ENCODE data around the gene CDK5R2. TPM values are rescaled to one million over a fixed set of nuclear protein-coding genes. Genes with fewer than 3 reads are reported as not detected.

The CDK5R2 gene
- total RNA-seq, 1 experiment from 2014 or later: 0.44 TPM

DNA sequence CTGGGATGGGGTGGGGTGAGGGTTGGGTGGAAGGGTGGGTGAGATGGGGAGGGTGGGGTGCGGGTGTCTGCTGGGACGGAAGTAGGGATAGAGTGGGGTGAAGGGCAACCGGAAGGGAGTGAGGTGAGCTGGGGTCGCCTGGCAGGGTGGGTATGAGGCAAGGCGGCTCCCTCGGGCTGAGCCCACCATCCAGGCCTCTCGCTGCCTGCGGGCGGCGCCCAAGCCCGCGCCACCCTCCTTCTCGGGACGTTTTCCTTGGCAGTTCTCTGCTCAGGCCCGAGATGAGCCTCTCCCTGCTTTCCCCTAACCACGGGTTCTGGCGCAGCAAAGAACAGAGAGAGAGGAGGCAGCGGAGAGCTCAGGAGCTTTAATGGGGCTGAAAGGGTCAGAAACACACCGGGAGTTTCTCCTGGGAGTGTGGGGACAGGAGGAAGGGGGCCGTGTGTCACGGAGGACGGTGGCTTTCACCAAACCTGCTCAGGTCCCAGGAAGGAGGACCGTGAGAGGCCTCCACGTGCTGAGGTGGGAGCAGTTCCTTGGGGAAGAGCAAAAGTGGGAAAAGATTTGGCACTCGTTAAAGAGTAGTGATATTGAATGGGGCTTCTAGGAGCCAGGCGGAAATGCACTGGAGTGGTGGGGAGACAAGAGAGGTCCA lies 21.4 kb downstream of the CDK5R2 start:
- H2AFZ ChIP-seq (ENCODE audit: low read depth, low read length, poor library complexity, severe bottlenecking): no peak overlapping the region
- H3K27me3 ChIP-seq (ENCODE audit: insufficient read depth, low read length): no peaks in the 10 kb centered on the region
- TF ChIP-seq, protein P1, sequence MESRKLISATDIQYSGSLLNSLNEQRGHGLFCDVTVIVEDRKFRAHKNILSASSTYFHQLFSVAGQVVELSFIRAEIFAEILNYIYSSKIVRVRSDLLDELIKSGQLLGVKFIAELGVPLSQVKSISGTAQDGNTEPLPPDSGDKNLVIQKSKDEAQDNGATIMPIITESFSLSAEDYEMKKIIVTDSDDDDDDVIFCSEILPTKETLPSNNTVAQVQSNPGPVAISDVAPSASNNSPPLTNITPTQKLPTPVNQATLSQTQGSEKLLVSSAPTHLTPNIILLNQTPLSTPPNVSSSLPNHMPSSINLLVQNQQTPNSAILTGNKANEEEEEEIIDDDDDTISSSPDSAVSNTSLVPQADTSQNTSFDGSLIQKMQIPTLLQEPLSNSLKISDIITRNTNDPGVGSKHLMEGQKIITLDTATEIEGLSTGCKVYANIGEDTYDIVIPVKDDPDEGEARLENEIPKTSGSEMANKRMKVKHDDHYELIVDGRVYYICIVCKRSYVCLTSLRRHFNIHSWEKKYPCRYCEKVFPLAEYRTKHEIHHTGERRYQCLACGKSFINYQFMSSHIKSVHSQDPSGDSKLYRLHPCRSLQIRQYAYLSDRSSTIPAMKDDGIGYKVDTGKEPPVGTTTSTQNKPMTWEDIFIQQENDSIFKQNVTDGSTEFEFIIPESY (IDR thresholded peaks at IDR 0.05; ENCODE audit: extremely low read depth, insufficient replicate concordance, low read length): no peak
- TF ChIP-seq ATF3 (IDR thresholded peaks at IDR 0.05) (no peak), ELF1 (IDR thresholded peaks at IDR 0.05; ENCODE audit: borderline replicate concordance, low read depth) (no peak), SRF (IDR thresholded peaks at IDR 0.05; ENCODE audit: low read depth) (no peak)
- TF ChIP-seq, protein P2, sequence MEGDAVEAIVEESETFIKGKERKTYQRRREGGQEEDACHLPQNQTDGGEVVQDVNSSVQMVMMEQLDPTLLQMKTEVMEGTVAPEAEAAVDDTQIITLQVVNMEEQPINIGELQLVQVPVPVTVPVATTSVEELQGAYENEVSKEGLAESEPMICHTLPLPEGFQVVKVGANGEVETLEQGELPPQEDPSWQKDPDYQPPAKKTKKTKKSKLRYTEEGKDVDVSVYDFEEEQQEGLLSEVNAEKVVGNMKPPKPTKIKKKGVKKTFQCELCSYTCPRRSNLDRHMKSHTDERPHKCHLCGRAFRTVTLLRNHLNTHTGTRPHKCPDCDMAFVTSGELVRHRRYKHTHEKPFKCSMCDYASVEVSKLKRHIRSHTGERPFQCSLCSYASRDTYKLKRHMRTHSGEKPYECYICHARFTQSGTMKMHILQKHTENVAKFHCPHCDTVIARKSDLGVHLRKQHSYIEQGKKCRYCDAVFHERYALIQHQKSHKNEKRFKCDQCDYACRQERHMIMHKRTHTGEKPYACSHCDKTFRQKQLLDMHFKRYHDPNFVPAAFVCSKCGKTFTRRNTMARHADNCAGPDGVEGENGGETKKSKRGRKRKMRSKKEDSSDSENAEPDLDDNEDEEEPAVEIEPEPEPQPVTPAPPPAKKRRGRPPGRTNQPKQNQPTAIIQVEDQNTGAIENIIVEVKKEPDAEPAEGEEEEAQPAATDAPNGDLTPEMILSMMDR (IDR thresholded peaks at IDR 0.05 in 2 of 3, conservative IDR thresholded peaks at IDR 0.05 in 1 of 3; ENCODE audit: borderline replicate concordance in 1 of 3, insufficient read depth in 1 of 3, low read depth in 2 of 3, low read length in 2 of 3): no peak
- H3K4me1 ChIP-seq (ENCODE audit: control insufficient read depth in 1 of 2, insufficient read depth in 2 of 2, low read length in 2 of 2): peaks cover 0 to 10% of the 10 kb centered on the region in 2 experiments; a peak in 1 of 4 replicates
- no peak overlapping the region for H3K9ac ChIP-seq (ENCODE audit: low read length)
- DNase-seq (ENCODE audit: low read depth, low spot score): no peak
- BruUV-seq (replicated peaks): no TSS peak
- no peak overlapping the region for H3K27ac ChIP-seq (ENCODE audit: low read depth, low read length)
- intact Hi-C loops (cut with micrococcal nuclease): loop anchor here (2.0 kb wide), 1 partner anchor 104 kb away; no protein-coding TSS in a partner anchor
- no peaks in the 10 kb centered on the region for H4K20me1 ChIP-seq (ENCODE audit: insufficient read depth)
- H3K9me3 ChIP-seq (ENCODE audit: control insufficient read depth in 1 of 2, insufficient read depth in 1 of 2, low read depth in 1 of 2, low read length in 2 of 2): no peaks in the 10 kb centered on the region
- no peak for ATAC-seq
- POLR2A ChIA-PET: no interaction called here
- no peaks in the 10 kb centered on the region for H3K9me2 ChIP-seq (ENCODE audit: insufficient read depth)
- CTCF ChIA-PET: interaction anchor here (0.6 to 2.3 kb wide), 41 partner anchors 8 to 549 kb away, joined by 3 to 42 read pairs (median 4); partner anchors contain the start of genes ANKZF1, ATG9A and CDK5R2
- no peaks in the 10 kb centered on the region for H3K79me2 ChIP-seq (ENCODE audit: insufficient read depth, low read length)
- no peak overlapping the region for H3K4me2 ChIP-seq (ENCODE audit: low read length)
- no peak overlapping the region for H3K4me3 ChIP-seq (replicated peaks in 1 of 2; ENCODE audit: low read depth in 1 of 2, low read length in 2 of 2)
- H3K36me3 ChIP-seq (ENCODE audit: control insufficient read depth in 1 of 2, insufficient read depth in 2 of 2, low read length in 2 of 2): no peaks in the 10 kb centered on the region
- RAD21 ChIA-PET (ENCODE audit: low non-redundant PET in 1 of 2, low total read pairs in 2 of 2, uncharacterized antibody in 2 of 2, unreplicated experiment in 2 of 2): interaction anchor here (1.1 to 1.3 kb wide), 2 partner anchors 21 to 174 kb away, joined by 5 read pairs; no protein-coding TSS in a partner anchor

Data from HCT116 (cell line).